ENCODE results near the gene WDR4.

- TF ChIP-seq CTCF (IDR thresholded peaks at IDR 0.05) (no peak), POLR2A (IDR thresholded peaks at IDR 0.05) (no peak)
These were observed 32.2 kb downstream of the WDR4 start for GRCh38 chr21:42847051-42847707.
